ENCODE data around the gene CTIF.

The CTIF gene

GRCh38 chr18:48575301-48575657 lies 36.4 kb downstream of the CTIF start:
- DNase-seq (ENCODE audit: low read depth in 2 of 2): no peak

- no peak for DNase-seq (ENCODE audit: low read depth in 2 of 2)
These were observed 37.0 kb downstream of the CTIF start for GRCh38 chr18:48575658-48576456.

- no peak for DNase-seq (ENCODE audit: low read depth in 2 of 2)
These were observed 37.6 kb downstream of the CTIF start for GRCh38 chr18:48576457-48576771.

- DNase-seq (ENCODE audit: low read depth in 2 of 2): no peak
These were observed 38.8 kb downstream of the CTIF start for GRCh38 chr18:48577478-48578190.

GRCh38 chr18:48578289-48578688 lies 39.5 kb downstream of the CTIF start:
- no peak for DNase-seq (ENCODE audit: low read depth in 2 of 2)

- DNase-seq (ENCODE audit: low read depth in 2 of 2): no peak
These were observed 41.2 kb downstream of the CTIF start for GRCh38 chr18:48580066-48580465.

- DNase-seq (ENCODE audit: low read depth in 2 of 2): no peak
These were observed 42.0 kb downstream of the CTIF start for GRCh38 chr18:48580782-48581181.

- DNase-seq (ENCODE audit: low read depth in 2 of 2): no peak
These were observed 42.4 kb downstream of the CTIF start for GRCh38 chr18:48581206-48581605.

- no peak for DNase-seq (ENCODE audit: low read depth in 2 of 2)
These were observed 43.1 kb downstream of the CTIF start for GRCh38 chr18:48581941-48582340.

GRCh38 chr18:48582946-48583345 lies 44.1 kb downstream of the CTIF start:
- no peak for DNase-seq (ENCODE audit: low read depth in 2 of 2)

- no peak for DNase-seq (ENCODE audit: low read depth in 2 of 2)
These were observed 44.7 kb downstream of the CTIF start for GRCh38 chr18:48583573-48583972.

GRCh38 chr18:48589797-48590519 lies 51.1 kb downstream of the CTIF start:
- no peak for DNase-seq (ENCODE audit: low read depth in 2 of 2)

GRCh38 chr18:48590678-48591077 lies 51.8 kb downstream of the CTIF start:
- no peak for DNase-seq (ENCODE audit: low read depth in 2 of 2)

GRCh38 chr18:48592540-48593171 lies 53.8 kb downstream of the CTIF start:
- no peak for DNase-seq (ENCODE audit: low read depth in 2 of 2)

GRCh38 chr18:48594471-48595094 lies 55.8 kb downstream of the CTIF start:
- DNase-seq (ENCODE audit: low read depth in 2 of 2): no peak

GRCh38 chr18:48595703-48596218 lies 56.9 kb downstream of the CTIF start:
- DNase-seq (ENCODE audit: low read depth in 2 of 2): no peak

- no peak for DNase-seq (ENCODE audit: low read depth in 2 of 2)
These were observed 58.3 kb downstream of the CTIF start for GRCh38 chr18:48597110-48597509.

GRCh38 chr18:48597671-48598070 lies 58.8 kb downstream of the CTIF start:
- no peak for DNase-seq (ENCODE audit: low read depth in 2 of 2)

- no peak for DNase-seq (ENCODE audit: low read depth in 2 of 2)
These were observed 60.6 kb downstream of the CTIF start for GRCh38 chr18:48599391-48599790.

- DNase-seq (ENCODE audit: low read depth in 2 of 2): no peak
These were observed 61.2 kb downstream of the CTIF start for GRCh38 chr18:48600046-48600445.

GRCh38 chr18:48600456-48601090 lies 61.7 kb downstream of the CTIF start:
- no peak for DNase-seq (ENCODE audit: low read depth in 2 of 2)
